ENCODE results near the gene RHBDL1.

The RHBDL1 gene

GRCh38 chr16:676565-676902 is 1.1 kb downstream of the RHBDL1 start:
- no peak for DNase-seq

GRCh38 chr16:676913-677312 is 1.4 kb downstream of the RHBDL1 start:
- peak; percentile 92 to 93 for DNase-seq

- peak; percentile 90 to 91 for DNase-seq
Observed at GRCh38 chr16:677316-678190, 2.1 kb downstream of the RHBDL1 start.

GRCh38 chr16:678209-678857 is 2.9 kb downstream of the RHBDL1 start:
- no peak for DNase-seq

DNA sequence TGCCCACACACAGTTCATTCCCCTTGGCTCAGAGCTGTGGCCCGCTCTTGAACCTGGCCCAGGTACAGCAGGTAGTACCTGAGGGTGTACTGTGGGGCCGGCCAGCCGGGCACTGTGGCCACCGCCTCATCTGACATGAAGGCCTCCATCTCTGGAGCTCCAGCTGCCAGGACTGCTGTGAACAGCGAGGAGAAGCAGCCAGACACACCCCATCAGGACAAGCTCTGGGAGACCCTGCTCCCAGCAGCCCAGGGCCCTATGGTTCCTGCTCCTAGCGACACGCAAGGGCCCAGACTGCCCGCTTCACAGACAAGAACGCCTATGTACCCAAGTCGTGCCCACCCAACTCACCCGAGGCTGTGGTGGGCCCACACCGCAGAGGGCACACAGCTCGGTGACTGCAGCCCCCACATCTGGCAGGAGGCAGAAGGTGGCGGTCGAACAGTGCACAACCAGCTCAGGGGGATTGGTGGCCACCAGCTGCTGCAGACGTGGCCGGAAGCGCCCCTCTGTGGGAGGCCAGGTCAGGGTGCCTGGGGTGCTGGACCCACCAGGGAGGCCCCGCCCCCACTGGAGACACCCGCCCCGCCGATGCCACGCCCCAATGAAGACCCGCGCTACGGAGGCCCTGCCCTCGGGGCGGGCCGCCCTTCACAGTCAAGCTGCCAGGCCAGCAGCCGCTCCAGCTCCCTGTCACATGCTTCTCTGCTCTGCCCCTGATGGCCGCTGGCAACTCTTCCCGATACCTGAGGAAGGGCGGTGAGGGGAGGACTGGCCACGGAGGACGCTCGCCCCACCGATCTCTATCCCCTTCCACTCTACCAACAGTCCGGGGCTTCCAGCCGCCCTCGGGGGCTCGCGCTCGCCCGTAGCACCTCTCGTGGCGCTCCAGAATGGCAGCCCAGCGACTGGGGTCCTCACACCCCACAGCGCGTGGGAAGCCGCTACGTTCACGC is 3.7 kb downstream of the RHBDL1 start:
- peak; percentile 64 to 75 for DNase-seq

DNA sequence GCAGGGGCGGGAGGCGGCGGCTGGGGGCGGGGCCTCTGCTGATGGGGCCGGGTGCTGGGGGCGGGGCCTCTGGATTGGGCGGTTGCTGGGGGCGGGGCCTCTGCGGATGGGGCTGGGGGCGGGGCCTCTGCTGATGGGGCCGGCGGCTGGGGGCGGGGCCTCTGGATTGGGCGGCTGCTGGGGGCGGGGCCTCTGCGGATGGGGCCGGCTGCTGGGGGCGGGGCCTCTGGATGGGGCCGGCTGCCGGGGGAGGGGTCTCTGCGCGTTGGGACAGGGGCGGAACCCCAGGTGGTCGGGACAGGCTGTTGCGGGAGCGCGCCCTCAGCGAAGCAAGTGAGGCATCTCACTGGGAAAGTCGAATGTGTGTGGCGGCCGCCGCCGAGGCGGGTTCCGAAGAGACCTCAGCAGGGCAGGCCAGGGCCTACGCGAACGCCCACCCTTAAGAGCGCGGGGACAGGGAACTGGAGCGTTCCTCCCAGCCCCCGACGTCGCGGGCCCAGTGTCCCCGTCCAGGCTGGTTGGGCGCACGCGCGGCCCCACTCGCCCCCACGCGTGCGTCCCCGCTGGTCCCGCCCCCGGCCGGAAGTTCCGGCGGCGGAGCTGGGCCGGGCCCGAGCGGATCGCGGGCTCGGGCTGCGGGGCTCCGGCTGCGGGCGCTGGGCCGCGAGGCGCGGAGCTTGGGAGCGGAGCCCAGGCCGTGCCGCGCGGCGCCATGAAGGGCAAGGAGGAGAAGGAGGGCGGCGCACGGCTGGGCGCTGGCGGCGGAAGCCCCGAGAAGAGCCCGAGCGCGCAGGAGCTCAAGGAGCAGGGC is 4.5 kb downstream of the RHBDL1 start, which contains the start of gene STUB1:
Gene STUB1, plus strand, starts transcription at position 597 of the 811 bp plus-strand sequence. Its CDS starts 116 bp downstream, at position 713.
- peak; percentile 92 to 93 for DNase-seq

DNA sequence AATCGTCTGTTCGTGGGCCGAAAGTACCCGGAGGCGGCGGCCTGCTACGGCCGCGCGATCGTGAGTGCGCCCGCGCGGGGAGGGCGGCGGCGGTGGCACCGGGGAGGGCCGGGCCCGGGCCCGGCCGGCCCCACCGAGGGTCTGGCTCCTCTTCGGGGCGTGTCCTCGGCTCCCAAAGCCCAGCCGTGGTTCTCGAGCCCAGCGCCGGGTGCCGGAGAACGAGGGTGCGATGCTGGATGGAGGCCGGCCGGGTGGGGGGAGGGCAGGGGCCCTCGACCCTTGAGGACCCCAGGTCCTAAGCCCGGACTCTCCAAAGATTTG is 5.1 kb downstream of the RHBDL1 start:
- DNase-seq = no peak

- no peak for DNase-seq
Observed at GRCh38 chr16:680967-681745, 5.7 kb downstream of the RHBDL1 start.

- DNase-seq = no peak
Observed at GRCh38 chr16:681746-682427, 6.4 kb downstream of the RHBDL1 start.

DNA sequence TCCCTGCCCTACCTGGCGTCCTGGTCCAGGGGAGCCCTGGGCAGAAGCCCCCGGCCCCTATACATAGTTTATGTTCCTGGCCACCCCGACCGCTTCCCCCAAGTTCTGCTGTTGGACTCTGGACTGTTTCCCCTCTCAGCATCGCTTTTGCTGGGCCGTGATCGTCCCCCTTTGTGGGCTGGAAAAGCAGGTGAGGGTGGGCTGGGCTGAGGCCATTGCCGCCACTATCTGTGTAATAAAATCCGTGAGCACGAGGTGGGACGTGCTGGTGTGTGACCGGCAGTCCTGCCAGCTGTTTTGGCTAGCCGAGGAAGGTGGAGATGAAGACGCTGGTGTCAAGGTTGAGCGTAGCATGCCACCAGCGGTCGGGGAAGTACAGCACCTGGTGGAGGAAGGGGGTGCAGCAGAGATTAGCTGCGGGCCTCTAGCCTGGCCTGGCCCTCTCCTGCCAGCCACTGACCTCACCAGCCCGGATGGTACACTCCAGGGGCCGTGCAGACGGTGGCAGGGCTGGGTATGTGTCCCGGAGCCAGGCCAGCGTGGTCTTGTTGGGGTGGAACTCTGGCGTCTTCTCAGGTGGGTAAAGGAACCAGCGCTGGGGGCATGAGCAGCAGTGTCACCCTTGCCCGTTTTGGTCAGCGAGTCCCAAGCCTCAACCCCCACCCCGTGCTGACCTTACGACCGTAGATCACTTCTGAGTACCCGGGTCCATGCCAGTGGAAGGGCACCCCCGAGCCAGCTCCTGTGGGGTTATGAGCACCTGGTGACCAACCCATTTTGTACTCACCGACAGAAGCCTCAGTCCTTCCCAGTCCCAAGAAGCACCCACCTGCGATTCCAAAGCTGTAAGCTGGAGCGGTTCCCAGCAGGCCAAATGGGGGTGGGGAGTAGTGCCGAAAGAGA is 7.3 kb downstream of the RHBDL1 start:
- DNase-seq = no peak

DNA sequence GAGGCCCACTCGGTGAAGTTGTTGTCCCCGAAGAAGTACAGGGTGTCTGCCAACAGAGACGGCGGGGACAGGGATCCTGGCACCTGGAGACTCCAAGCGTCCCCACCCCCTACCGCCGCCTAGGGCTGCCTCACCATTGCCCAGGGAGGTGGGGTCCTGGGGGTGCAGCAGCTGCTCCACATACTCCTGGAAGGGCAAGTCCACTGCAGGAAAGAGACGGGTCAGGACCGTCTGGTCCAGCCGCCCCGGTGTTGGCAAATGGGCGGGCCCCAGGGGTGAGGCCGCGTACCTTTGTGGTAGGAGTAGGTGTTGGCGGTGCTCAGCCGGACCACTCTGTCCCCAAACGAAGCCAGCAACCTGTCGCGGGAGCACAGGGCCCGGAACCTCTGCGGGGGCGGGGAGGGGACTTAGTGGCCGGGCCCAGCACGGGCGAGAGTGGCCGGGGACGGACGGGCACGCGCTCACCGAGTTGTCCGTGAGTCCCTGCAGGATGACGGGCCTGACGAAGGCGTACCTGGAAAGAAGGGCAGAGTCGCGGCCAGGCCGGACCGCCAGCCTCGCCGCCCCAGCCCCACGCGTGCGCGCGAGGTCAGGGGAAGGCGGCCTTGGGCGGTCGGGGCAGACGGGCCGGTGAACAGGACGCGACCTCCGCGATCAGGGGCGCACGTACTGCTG is 8.1 kb downstream of the RHBDL1 start:
- no peak for DNase-seq

DNA sequence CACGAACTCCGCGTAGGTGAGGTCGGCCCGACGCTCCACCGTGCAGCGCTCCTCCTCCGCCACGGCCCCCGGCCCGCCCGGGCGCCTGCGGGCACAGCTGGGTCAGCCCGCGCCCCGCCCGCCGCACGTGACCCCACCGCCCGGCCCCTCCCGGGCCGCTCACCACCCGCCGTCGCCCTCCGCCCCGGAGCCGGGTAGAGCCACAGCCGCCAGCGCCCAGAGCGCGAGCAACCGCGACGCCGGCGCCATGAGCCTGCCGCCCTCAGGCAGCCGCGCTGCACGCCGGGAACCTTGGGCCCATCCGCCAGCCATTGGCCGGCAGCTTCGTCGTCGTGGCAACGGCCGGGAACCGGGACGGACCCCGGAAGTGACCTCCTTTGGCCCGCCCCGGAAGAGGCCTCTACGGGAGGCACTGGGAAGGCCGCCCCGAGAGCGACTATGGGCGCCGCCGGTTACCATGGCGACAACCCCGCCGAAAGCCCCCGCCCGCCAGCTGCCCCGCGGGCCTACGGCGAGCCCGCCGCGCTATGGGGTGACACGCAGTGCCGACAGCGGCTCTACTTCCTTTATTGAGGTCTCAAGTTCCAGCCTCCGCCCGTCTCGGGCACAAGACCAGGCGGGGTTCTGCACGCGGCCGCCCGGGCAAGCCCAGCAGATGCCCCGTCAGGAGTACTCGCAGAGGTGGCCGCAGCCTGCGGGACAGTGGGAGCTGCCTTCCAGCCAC is 8.8 kb downstream of the RHBDL1 start, which contains the start of gene JMJD8:
Gene JMJD8, minus strand, starts transcription at position 264 of the 724 bp plus-strand sequence. Its CDS starts 15 bp downstream, at position 249.
- DNase-seq = peak; percentile 97 to 99

DNA sequence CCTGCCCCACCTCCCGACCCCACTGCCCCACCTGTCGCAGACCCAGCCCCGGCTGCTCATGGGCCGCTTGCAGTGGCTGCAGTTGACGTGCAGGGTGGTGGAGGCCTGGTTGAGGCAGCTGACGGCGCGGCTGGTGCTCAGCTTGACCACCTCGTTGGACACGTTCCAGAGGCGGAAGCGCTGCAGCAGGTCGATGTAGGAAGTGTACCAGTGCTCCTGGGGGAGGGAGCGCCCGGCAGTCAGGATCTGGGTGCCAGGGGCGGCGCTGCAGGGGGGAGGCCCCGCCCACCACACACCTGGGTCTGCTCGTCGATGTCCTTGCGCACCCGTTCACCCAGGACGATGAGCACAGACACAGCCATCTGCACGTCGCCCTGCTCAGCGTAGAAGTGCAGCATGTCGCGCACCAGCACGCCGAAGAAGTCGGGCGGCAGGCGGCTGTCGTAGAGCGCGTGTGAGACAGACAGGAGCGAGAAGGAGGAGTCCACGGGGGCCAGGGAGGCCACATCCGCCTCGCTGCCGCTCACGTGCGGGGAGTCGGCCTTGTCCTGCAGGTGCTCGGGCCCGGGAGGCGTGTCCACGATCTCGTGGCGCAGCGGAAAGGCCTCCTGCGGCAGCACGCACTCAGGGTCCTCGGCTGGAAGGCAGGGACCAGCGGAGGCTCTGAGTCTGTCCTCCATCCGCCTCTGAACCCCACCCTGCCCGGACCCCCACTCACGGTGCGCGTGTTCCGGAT is 9.7 kb downstream of the RHBDL1 start:
- peak; percentile 76 to 89 for DNase-seq

- peak in 1 of 2 experiments; percentile 35 for DNase-seq
Observed at GRCh38 chr16:685967-686366, 10.5 kb downstream of the RHBDL1 start.

GRCh38 chr16:686459-687260 is 11.2 kb downstream of the RHBDL1 start:
- DNase-seq = no peak

GRCh38 chr16:687499-687898 is 12.0 kb downstream of the RHBDL1 start:
- DNase-seq = no peak

All from NCI-H187 (cell line).